Pancreas (tissue), 10 donors: Measurements from ENCODE around the gene SCNN1A. TPM values are rescaled to one million over a fixed set of nuclear protein-coding genes. Genes with fewer than 3 reads are reported as not detected.

ENCODE experiments used
- ATAC-seq, 4 donors: fragments of 200-7000 bp; cut with Tn5 transposase; one replicate each; pipeline versions ENCODE4 v1.8.0 to v1.9.1; 2020; ENCODE audit warnings: mild to moderate bottlenecking in 4 of 4, moderate library complexity in 4 of 4
- DNase-seq, 6 donors: peaks; one replicate each; pipeline ENCODE4 v3.0.0-alpha.2; 2020
- FAIRE-seq: peaks from 2 replicates; lab custom pipeline; 2012; peaks lifted over from hg19 to GRCh38; lab: Jason Lieb, UNC
- H3K27ac ChIP-seq, 4 donors: fragments of 200-600 bp; sonication (generic); 1 replicate in 3 of 4; 2 replicates in 1 of 4; pipeline versions ENCODE4 v1.5.0 to v1.8.0; 2020
- H3K27me3 ChIP-seq, 4 donors: fragments of 200-600 bp; one replicate each; pipeline ENCODE4 v1.8.0; 2021
- H3K36me3 ChIP-seq, 3 donors: fragments of 200-600 bp; sonication (generic) in 1 of 3; one replicate each; pipeline versions ENCODE4 v1.5.0 to v1.8.0; 2020 to 2021
- H3K4me1 ChIP-seq, 3 donors: fragments of 200-600 bp; one replicate each; pipeline ENCODE4 v1.8.0; 2021
- H3K4me3 ChIP-seq, 4 donors: fragments of 200-600 bp; sonication (generic) in 2 of 4; one replicate each; pipeline versions ENCODE4 v1.5.0 to v1.8.0; 2020 to 2021
- H3K9me3 ChIP-seq, 4 donors: fragments of 200-600 bp; one replicate each; pipeline ENCODE4 v1.8.0; 2021
- whole genome bisulfite sequencing, 2 donors: extraction: QIAGEN DNeasy Blood & Tissue Kit; methylation state at CpG; one replicate each; pipeline ENCODE4 v1.1.7; 2013; 5-methylcytosine and 5-hydroxymethylcytosine counted together
- intact Hi-C, 3 donors: fragments of 100-400 bp; cut with DNase I; formaldehyde crosslinking; loops; one replicate each; pipeline versions ENCODE4 v1.11.1 to v1.14.2; 2022
- polyA plus RNA-seq, 2 donors: library from polyadenylated mRNA; stranded (reverse); fragments of 200-250 nt; gene quantifications; one replicate each; pipeline ENCODE4 v1.2.3, GENCODE V29; 2013
- total RNA-seq, 6 donors: library from RNA; stranded (reverse); fragmentation: NEBNext Ultra II Directional in 4 of 6; extraction: Animal tissue kit (Norgen Biotek cat#: 25700) in 4 of 6; gene quantifications; one replicate each; pipeline versions ENCODE4 v1.2.1 to v1.2.4, GENCODE V29; 2021 to 2023
- TF ChIP-seq, protein P1 (sequence below), 4 donors: fragments of 200-600 bp; sonication (generic) in 3 of 4; IDR thresholded peaks; one replicate each; pipeline versions ENCODE4 v1.5.0 to v1.8.0; 2021; ENCODE audit warnings: antibody characterized with exemption in 4 of 4
- donor health status: healthy with polysubstance abuse.
- donor health status: DM: no; HTN: no; CAD: no; lungs with moderate emphysema.
- donor health status: DM: no; HTN: no; CAD: no.
- donor health status: control.
- donor health status: control.
- donor health status: Bipolar disorder and iron deficiency.
- donor health status: DM: yes; HTN: yes; CAD: no.
- donor health status: DM: no; HTN: no; CAD: no.
- donor health status: DM: no; HTN: no; CAD: no.
- donor health status: DM: yes; HTN: yes; CAD: no.

Gene SCNN1A
- total and polyA plus RNA-seq, 8 donors = 21.0 to 87.8 (median 39.9) TPM

GRCh38 chr12:6330999-6331714 is 44.2 kb downstream of the SCNN1A start:
- no peak for DNase-seq
- Histone ChIP-seq H3K27me3 (no peaks in the 10 kb centered on the region), H3K9me3 (no peaks in the 10 kb centered on the region), H3K27ac (peak overlapping the region in 1 of 4 donors; percentile 17), H3K36me3 (peaks cover 19 to 56% (median 39%) of the 10 kb centered on the region in 3 donors), H3K4me1 (peaks cover 17 to 21% (median 18%) of the 10 kb centered on the region in 3 donors), H3K4me3 (no peak overlapping the region)
- FAIRE-seq = no peak
- 79 to 87% methylated on average over 4 of the region's 4 CpGs for WGBS, 2 donors
- ATAC-seq = no peak
- intact Hi-C loops = no loop called here
- TF ChIP-seq, protein P1, sequence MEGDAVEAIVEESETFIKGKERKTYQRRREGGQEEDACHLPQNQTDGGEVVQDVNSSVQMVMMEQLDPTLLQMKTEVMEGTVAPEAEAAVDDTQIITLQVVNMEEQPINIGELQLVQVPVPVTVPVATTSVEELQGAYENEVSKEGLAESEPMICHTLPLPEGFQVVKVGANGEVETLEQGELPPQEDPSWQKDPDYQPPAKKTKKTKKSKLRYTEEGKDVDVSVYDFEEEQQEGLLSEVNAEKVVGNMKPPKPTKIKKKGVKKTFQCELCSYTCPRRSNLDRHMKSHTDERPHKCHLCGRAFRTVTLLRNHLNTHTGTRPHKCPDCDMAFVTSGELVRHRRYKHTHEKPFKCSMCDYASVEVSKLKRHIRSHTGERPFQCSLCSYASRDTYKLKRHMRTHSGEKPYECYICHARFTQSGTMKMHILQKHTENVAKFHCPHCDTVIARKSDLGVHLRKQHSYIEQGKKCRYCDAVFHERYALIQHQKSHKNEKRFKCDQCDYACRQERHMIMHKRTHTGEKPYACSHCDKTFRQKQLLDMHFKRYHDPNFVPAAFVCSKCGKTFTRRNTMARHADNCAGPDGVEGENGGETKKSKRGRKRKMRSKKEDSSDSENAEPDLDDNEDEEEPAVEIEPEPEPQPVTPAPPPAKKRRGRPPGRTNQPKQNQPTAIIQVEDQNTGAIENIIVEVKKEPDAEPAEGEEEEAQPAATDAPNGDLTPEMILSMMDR (IDR thresholded peaks at IDR 0.05) = no peak

GRCh38 chr12:6330192-6330591 is 45.2 kb downstream of the SCNN1A start:
- 87 to 94% methylated on average over 5 of the region's 5 CpGs for WGBS, 2 donors
- ATAC-seq = no peak
- H3K4me3 ChIP-seq = no peak overlapping the region
- H3K27ac ChIP-seq = no peak overlapping the region
- FAIRE-seq = no peak
- TF ChIP-seq, protein P1 (IDR thresholded peaks at IDR 0.05) = no peak
- H3K9me3 ChIP-seq = no peaks in the 10 kb centered on the region
- DNase-seq = no peak
- peaks cover 19 to 56% (median 39%) of the 10 kb centered on the region in 3 donors for H3K36me3 ChIP-seq
- H3K27me3 ChIP-seq = no peaks in the 10 kb centered on the region
- intact Hi-C loops = no loop called here
- H3K4me1 ChIP-seq = peaks cover 12 to 29% (median 16%) of the 10 kb centered on the region in 3 donors

- TF ChIP-seq, protein P1 (IDR thresholded peaks at IDR 0.05) = no peak
- H3K4me1 ChIP-seq = peaks cover 7 to 27% (median 11%) of the 10 kb centered on the region in 3 donors
- peaks cover 19 to 56% (median 39%) of the 10 kb centered on the region in 3 donors for H3K36me3 ChIP-seq
- no peak overlapping the region for H3K4me3 ChIP-seq
- intact Hi-C loops = loop anchor here in 1 of 3 donors (5.0 to 10.0 kb wide), 2 partner anchors 125 to 208 kb away; partner anchors contain the start of gene TAPBPL
- 85 to 88% methylated on average over 15 of the region's 15 CpGs for WGBS, 2 donors
- no peak for ATAC-seq
- H3K27me3 ChIP-seq = no peaks in the 10 kb centered on the region
- no peak for DNase-seq
- no peaks in the 10 kb centered on the region for H3K9me3 ChIP-seq
- FAIRE-seq = no peak
- H3K27ac ChIP-seq = no peak overlapping the region
Measured at GRCh38 chr12:6329703-6330064, 45.7 kb downstream of the SCNN1A start.

DNA sequence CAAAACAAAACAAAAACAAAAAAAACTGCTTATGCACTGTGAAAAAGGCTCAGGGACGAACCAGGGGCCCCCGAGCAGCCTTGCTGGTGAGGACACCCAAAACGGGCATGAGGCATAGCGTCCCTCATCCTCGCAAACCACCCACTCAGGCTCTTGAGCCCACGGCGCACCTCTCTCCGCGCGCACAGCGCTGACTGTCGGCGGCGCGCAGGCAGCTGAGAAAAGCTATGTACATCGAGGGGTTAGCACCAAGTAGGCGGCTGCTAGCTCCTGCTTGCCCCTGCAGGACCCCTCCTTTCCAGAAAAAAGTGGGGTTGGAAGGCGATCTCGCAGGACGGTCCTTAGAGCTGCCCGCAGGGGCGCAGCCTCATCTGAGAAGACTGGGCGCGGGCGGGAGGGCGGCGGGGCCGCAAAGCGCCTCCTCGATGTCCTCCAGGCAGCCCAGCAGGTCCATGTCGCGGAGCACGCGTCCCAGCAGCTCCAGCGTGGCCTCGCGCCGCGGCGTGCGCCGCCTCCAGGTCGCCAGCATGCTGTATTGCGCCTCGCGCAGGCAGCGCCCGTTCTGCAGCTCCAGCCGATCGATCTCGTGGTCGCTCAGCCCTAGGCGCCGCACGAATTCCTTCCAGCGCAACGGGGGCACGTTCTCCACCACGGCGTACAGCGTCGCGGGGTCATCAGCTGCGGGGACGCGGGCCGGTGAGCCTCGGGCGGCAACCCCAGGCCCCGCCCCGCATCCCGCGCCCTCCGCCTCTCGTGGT is 46.2 kb downstream of the SCNN1A start:
- intact Hi-C loops = loop anchor here in 1 of 3 donors (5.0 to 10.0 kb wide), 2 partner anchors 126 to 208 kb away; partner anchors contain the start of gene TAPBPL
- FAIRE-seq (no peak), ATAC-seq (no peak), DNase-seq (peak in 1 of 6 donors; percentile 63)
- Histone ChIP-seq H3K27ac (no peak overlapping the region), H3K27me3 (no peaks in the 10 kb centered on the region), H3K4me1 (peaks cover 1 to 27% (median 5%) of the 10 kb centered on the region in 3 donors), H3K36me3 (peaks cover 19 to 56% (median 39%) of the 10 kb centered on the region in 3 donors), H3K4me3 (no peak overlapping the region), H3K9me3 (no peaks in the 10 kb centered on the region)
- TF ChIP-seq, protein P1 (IDR thresholded peaks at IDR 0.05) = no peak
- WGBS, 2 donors = 92 to 93% methylated on average over 67 to 75 of the region's 75 CpGs
